ENCODE data around the gene PAX8. TPM values are rescaled to one million over a fixed set of nuclear protein-coding genes. Genes with fewer than 3 reads are reported as not detected.

The PAX8 gene
- total RNA-seq, 4 donors from 2014 or later: 0.62 to 2.5 (median 1.1) TPM; not detected in 1

DNA sequence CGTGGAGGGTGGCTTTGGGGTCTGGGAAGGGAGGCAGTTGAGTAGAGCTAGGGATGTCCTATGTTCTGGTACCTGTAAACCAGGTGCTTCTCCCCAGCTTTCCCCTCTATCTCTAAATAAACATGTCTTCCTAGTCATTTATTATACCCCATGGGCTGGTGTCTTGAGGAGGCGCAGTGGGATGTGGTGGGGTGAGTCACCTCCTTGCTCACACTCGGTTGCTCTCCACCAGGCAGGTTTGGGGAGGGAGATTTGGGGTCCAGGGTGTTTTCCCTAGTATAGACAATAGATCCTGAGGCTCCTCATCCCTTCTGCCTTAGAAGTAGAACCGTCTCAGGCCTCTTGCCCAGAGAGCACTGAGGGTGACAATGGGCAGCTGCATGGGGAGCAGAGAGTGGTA lies 99.8 kb downstream of the PAX8 start:
- H3K4me1 ChIP-seq: no peaks in the 10 kb centered on the region
- H3K36me3 ChIP-seq: no peaks in the 10 kb centered on the region
- ATAC-seq: no peak
- no peak overlapping the region for H3K27ac ChIP-seq
- H3K9me3 ChIP-seq: no peaks in the 10 kb centered on the region
- H3K4me3 ChIP-seq: no peak overlapping the region
- H3K27me3 ChIP-seq: no peaks in the 10 kb centered on the region
- 100% methylated on average over 1 of the region's 4 CpGs; no CpG with 5 or more reads in 1 of the 2 donors for WGBS, 2 donors (ENCODE audit: low coverage in 1 of 2)
- TF ChIP-seq, protein P1, sequence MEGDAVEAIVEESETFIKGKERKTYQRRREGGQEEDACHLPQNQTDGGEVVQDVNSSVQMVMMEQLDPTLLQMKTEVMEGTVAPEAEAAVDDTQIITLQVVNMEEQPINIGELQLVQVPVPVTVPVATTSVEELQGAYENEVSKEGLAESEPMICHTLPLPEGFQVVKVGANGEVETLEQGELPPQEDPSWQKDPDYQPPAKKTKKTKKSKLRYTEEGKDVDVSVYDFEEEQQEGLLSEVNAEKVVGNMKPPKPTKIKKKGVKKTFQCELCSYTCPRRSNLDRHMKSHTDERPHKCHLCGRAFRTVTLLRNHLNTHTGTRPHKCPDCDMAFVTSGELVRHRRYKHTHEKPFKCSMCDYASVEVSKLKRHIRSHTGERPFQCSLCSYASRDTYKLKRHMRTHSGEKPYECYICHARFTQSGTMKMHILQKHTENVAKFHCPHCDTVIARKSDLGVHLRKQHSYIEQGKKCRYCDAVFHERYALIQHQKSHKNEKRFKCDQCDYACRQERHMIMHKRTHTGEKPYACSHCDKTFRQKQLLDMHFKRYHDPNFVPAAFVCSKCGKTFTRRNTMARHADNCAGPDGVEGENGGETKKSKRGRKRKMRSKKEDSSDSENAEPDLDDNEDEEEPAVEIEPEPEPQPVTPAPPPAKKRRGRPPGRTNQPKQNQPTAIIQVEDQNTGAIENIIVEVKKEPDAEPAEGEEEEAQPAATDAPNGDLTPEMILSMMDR (IDR thresholded peaks at IDR 0.05): no peak
- TF ChIP-seq POLR2A (IDR thresholded peaks at IDR 0.05) (no peak), POLR2AphosphoS5 (IDR thresholded peaks at IDR 0.05) (no peak), EP300 (IDR thresholded peaks at IDR 0.05) (no peak)

DNA sequence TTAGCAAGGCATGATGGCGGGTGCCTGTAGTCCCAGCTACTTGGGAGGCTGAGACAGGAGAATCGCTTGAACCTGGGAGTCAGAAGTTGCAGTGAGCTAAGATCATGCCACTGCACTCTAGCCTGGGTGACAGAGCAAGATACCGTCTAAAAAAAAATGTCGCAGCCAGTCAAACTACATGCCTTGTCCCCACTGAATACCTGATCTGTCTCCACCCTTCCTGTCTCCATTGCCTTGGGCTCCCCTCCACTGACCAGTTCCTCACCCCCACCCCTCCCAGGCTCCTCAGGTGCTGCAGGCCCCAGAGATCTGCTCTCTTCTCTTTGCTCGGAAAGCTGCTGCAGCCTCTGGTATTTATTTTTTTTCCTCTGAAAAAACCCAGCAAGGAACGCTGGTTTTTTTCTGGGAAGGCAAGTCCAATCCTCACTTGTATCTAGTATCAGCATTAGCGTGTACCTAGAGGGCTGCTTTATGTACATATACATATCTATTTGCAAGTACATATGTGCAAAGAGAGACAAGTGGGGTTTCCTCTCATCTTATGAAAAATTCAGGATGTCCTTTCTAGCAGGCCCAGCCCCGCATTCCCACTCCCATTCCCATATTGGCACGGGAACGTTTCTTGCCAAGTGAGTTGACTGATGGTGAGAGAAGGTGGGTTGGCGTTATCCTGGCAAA lies 100.5 kb downstream of the PAX8 start:
- Histone ChIP-seq H3K27ac (no peak overlapping the region), H3K4me3 (no peak overlapping the region), H3K27me3 (no peaks in the 10 kb centered on the region), H3K9me3 (no peaks in the 10 kb centered on the region), H3K36me3 (no peaks in the 10 kb centered on the region), H3K4me1 (no peaks in the 10 kb centered on the region)
- TF ChIP-seq POLR2A (IDR thresholded peaks at IDR 0.05) (no peak), EP300 (IDR thresholded peaks at IDR 0.05) (no peak), POLR2AphosphoS5 (IDR thresholded peaks at IDR 0.05) (no peak)
- TF ChIP-seq, protein P1 (IDR thresholded peaks at IDR 0.05): no peak
- WGBS, 2 donors (ENCODE audit: low coverage in 1 of 2): 71 to 77% methylated on average over 4 of the region's 11 CpGs
- no peak for ATAC-seq

DNA sequence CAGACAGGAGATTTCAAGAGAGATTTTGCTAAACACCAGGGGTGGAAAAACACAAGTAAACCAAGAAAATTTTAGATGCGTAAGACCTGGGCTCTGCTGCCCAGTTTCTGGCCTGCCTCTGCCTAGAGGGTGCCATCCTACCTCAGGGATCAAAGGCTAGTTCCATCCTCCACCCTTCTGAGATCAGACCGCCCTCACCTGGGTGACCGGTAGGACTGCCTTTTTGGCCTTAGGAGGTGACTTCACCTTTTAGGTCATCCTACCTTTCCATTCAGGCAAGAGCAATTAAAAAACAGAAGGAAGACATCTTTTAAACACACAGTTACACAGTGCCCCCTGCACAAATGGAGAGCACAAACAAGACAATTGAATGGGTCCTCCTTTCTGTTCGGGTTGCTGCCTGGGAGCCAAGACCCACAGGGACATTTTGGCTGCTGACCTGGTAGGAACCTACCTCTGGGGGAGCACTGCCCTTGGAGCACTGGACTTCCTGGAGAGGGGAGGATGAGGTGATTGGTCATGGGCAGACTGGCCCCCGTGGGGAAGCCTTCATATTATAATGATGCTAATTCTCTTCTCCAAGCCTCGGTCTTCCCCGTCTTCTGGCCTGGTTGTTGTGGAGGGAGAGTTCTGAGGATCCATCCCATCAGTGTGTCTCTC lies 101.9 kb downstream of the PAX8 start:
- ATAC-seq: no peak
- WGBS, 2 donors (ENCODE audit: low coverage in 1 of 2): 87 to 95% methylated on average over 3 to 7 of the region's 7 CpGs
- TF ChIP-seq POLR2AphosphoS5 (IDR thresholded peaks at IDR 0.05): no peak
- TF ChIP-seq, protein P1 (IDR thresholded peaks at IDR 0.05): no peak
- no peak for TF ChIP-seq POLR2A (IDR thresholded peaks at IDR 0.05)
- no peak for TF ChIP-seq EP300 (IDR thresholded peaks at IDR 0.05)
- H3K36me3 ChIP-seq: no peaks in the 10 kb centered on the region
- no peak overlapping the region for H3K4me3 ChIP-seq
- no peaks in the 10 kb centered on the region for H3K4me1 ChIP-seq
- no peaks in the 10 kb centered on the region for H3K9me3 ChIP-seq
- no peaks in the 10 kb centered on the region for H3K27me3 ChIP-seq
- H3K27ac ChIP-seq: no peak overlapping the region

DNA sequence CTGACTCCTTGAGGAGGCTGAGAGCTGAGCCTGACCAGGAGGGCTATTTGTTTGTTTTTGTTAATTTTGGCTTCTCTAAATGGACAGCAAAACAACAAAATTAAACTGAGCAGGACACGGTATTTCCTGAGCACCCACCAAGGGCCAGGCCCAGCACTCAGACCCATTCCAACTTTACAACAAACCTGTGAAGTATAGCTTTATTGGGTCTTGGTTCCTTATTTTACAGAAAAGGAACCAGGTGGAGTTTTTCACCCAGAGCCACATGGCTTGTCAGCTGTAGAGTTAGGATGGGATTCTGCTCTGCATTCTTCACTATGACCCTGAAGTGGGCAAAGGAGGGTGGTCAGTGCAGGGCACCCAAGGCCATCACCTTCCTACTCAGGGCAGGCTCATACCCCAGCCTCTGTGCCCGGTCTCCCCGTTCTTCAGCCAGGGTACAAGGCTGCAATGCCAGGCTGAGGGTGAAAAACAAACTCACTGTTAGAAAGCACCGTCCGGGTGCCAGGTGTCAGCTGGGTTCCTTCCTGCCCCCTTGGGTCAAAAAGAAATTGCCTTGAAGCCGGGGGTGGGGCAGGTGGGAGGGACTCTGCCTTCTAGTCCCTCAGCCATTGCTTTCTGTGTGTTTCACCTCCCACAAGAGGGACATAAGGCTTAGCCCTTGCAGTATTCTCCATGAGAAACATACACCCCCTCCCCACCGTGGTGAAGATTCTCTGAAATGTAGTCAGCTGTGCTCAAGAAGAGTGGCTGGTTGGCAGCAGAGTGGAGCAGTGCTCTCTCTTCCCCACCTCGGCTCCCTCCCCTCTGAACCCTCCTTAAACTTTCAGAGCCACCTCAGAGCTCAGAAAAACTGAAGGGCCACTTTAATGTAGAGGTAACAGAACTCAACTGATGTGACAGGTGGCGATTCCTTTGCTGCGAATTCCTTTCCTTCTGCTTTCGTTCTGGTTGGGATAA lies 102.7 kb downstream of the PAX8 start:
- H3K4me3 ChIP-seq: no peak overlapping the region
- no peak for ATAC-seq
- no peak for TF ChIP-seq EP300 (IDR thresholded peaks at IDR 0.05)
- TF ChIP-seq POLR2A (IDR thresholded peaks at IDR 0.05): no peak
- TF ChIP-seq, protein P1 (IDR thresholded peaks at IDR 0.05): no peak
- TF ChIP-seq POLR2AphosphoS5 (IDR thresholded peaks at IDR 0.05): no peak
- no peaks in the 10 kb centered on the region for H3K4me1 ChIP-seq
- no peak overlapping the region for H3K27ac ChIP-seq
- H3K9me3 ChIP-seq: no peaks in the 10 kb centered on the region
- no peaks in the 10 kb centered on the region for H3K36me3 ChIP-seq
- WGBS, 2 donors (ENCODE audit: low coverage in 1 of 2): 61 to 72% methylated on average over 2 to 4 of the region's 11 CpGs
- no peaks in the 10 kb centered on the region for H3K27me3 ChIP-seq

All from gastroesophageal sphincter (tissue), 4 donors.